WERI-Rb-1 (cell line): ENCODE data around the gene ACSF3.
A peak's percentile ranks its signal among the peaks of the same experiment; 100 is the strongest.

ENCODE experiments used
- DNase-seq: peaks from one replicate; pipeline ENCODE4 v3.0.0-alpha.2; 2020
- H3K27ac ChIP-seq: fragments of 250-450 bp; sonication (Bioruptor Pico); 2 replicates; pipeline ENCODE4 v1.5.1; 2020; ENCODE audit warnings: mild to moderate bottlenecking, moderate library complexity
- H3K27me3 ChIP-seq: fragments of 250-450 bp; sonication (Bioruptor Pico); 2 replicates; pipeline ENCODE4 v1.5.1; 2021; ENCODE audit warnings: mild to moderate bottlenecking, low read depth, moderate library complexity; ENCODE audit not compliant: insufficient read depth, severe bottlenecking
- H3K36me3 ChIP-seq: fragments of 250-450 bp; sonication (Bioruptor Pico); 2 replicates; pipeline ENCODE4 v1.5.1; 2020; ENCODE audit warnings: mild to moderate bottlenecking, moderate library complexity
- H3K4me3 ChIP-seq: 2 replicates; pipeline ENCODE4 v1.5.1; 2011; ENCODE audit warnings: low read depth, mild to moderate bottlenecking, control low read depth, low read length
- H3K9me3 ChIP-seq: fragments of 250-450 bp; sonication (Bioruptor Pico); 2 replicates; pipeline ENCODE4 v1.5.1; 2021; ENCODE audit warnings: mild to moderate bottlenecking, moderate library complexity; ENCODE audit not compliant: severe bottlenecking
- TF ChIP-seq, protein P1 (sequence below): IDR thresholded peaks from 2 replicates; pipeline ENCODE4 v1.5.1; 2011; ENCODE audit warnings: low read depth, mild to moderate bottlenecking, control low read depth, inconsistent platforms, low read length

ACSF3 gene

GRCh38 chr16:89047331-89048089 lies 46.1 kb upstream of the ACSF3 start:
- no peak overlapping the region for H3K4me3 ChIP-seq
- no peaks in the 10 kb centered on the region for H3K27me3 ChIP-seq
- DNase-seq = no peak
- no peak overlapping the region for H3K27ac ChIP-seq
- TF ChIP-seq, protein P1, sequence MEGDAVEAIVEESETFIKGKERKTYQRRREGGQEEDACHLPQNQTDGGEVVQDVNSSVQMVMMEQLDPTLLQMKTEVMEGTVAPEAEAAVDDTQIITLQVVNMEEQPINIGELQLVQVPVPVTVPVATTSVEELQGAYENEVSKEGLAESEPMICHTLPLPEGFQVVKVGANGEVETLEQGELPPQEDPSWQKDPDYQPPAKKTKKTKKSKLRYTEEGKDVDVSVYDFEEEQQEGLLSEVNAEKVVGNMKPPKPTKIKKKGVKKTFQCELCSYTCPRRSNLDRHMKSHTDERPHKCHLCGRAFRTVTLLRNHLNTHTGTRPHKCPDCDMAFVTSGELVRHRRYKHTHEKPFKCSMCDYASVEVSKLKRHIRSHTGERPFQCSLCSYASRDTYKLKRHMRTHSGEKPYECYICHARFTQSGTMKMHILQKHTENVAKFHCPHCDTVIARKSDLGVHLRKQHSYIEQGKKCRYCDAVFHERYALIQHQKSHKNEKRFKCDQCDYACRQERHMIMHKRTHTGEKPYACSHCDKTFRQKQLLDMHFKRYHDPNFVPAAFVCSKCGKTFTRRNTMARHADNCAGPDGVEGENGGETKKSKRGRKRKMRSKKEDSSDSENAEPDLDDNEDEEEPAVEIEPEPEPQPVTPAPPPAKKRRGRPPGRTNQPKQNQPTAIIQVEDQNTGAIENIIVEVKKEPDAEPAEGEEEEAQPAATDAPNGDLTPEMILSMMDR = no peak
- no peaks in the 10 kb centered on the region for H3K36me3 ChIP-seq
- H3K9me3 ChIP-seq = no peaks in the 10 kb centered on the region

DNA sequence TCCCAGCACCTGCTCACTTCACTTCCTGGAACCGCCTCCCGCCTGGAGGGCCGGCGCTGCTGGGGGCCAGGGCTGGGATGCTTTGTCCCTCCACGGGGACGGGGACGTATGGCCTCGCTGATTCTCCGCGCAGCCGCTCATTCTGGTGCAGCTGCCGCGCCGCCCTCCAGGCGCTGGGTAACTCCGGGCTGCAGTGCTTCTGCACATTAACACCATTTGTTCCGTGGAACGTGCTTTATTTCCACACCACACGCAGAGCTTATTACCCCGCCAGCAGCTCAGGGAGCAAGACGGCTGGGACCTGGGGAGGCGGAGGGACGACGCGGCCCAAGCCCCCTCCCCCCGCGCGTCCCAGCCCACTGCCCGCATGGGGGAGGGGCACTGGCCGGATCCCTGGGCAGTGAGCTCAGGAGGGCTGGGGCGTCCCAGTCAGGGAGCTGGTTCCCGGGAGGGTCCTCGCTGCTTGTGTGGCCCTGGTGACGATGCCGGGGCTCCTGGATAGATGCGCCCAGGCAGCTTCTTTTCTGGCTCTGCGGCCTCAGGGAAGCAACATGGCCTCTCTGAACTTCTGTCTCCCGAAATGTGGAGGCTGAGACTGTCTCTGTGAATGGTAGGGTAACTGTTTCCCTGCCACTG lies 45.4 kb upstream of the ACSF3 start:
- no peak overlapping the region for H3K27ac ChIP-seq
- no peaks in the 10 kb centered on the region for H3K27me3 ChIP-seq
- TF ChIP-seq, protein P1 = no peak
- H3K36me3 ChIP-seq = no peaks in the 10 kb centered on the region
- no peaks in the 10 kb centered on the region for H3K9me3 ChIP-seq
- H3K4me3 ChIP-seq = peak overlapping the region; percentile 25
- DNase-seq = peak; percentile 13

- Histone ChIP-seq H3K9me3 (no peaks in the 10 kb centered on the region), H3K27ac (no peak overlapping the region), H3K36me3 (no peaks in the 10 kb centered on the region), H3K4me3 (no peak overlapping the region), H3K27me3 (no peaks in the 10 kb centered on the region)
- DNase-seq = no peak
- TF ChIP-seq, protein P1 = no peak
Observed at GRCh38 chr16:89048871-89049422, 44.7 kb upstream of the ACSF3 start.

DNA sequence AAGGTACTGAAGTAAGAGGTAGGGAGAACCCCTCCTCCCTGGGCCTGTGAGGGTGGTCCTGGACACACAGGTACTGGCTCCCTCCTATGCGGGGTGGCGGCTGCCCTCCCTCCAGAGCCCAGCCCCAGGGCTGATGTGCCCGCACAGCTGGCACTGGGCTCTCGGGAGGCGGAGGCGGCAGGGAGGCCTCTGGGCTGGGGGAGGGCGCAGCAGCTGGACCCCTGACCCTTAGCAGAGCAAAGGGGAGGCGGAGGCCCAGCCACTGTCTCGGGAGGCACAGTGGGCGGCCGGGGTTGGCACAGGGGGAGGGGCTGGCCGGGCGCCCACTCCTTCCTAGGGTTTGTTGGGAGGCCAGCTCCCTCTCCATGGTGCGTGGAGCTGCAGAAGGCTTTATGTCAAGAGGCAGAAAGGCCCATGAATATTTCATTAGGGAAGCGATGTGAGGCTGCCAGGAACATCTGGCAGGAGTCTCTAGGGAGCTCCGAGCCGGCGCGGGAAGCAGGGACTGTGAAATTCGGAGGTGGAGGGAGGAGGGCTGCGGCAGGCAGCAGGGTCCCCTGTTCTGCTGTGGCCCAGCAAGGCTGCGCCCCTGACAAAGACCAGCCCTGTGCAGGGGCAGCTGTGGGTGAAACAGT lies 44.1 kb upstream of the ACSF3 start:
- no peaks in the 10 kb centered on the region for H3K27me3 ChIP-seq
- no peak overlapping the region for H3K4me3 ChIP-seq
- H3K27ac ChIP-seq = no peak overlapping the region
- TF ChIP-seq, protein P1 = no peak
- DNase-seq = no peak
- H3K36me3 ChIP-seq = no peaks in the 10 kb centered on the region
- H3K9me3 ChIP-seq = no peaks in the 10 kb centered on the region

DNA sequence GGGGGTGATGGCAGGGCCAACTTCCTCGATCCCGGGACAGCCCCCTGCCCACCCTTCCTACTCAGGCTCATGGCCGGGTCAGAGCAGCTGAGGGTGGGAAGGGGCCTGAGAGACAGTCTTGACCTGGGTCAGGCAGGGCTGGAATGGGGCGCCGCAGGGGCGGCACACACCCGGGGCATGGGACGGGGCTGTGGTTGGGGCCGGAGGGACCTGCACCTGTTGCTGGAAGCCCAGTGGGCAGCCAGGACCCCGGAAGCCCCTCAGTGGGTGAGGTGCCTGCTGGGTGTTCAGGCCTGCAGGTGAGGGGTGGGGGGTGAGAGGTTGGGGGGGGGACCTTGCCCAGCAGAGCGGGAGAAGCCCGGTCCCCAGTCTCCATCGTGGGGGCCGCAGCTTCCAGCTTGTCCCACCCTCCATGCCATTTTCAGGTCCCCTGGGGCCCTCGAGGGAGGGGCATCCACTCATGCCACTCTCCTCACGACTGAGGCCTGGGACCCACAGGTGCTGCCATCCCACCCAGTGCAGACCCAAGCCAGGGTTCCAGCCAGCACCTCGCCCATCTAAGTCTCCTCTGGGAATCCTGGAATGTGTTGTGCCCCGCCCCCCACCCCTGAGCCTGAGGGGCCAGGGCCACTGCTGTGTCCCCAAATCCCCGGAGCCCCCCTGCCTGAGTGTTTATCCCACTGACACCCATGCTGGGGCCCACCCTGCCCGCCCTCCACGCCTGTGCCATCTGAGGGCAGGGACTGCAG lies 43.4 kb upstream of the ACSF3 start:
- no peaks in the 10 kb centered on the region for H3K27me3 ChIP-seq
- H3K9me3 ChIP-seq = no peaks in the 10 kb centered on the region
- no peak overlapping the region for H3K4me3 ChIP-seq
- no peaks in the 10 kb centered on the region for H3K36me3 ChIP-seq
- TF ChIP-seq, protein P1 = no peak
- DNase-seq = no peak
- no peak overlapping the region for H3K27ac ChIP-seq
